Fibroblast of skin of left biceps (primary cell): ENCODE data around the gene EZH2.

Experiments used
- DNase-seq, 2 experiments: peaks; one replicate each; pipeline ENCODE4 v3.0.0-alpha.2; 2013; ENCODE audit warnings: low read depth in 2 of 2

Gene EZH2

DNA sequence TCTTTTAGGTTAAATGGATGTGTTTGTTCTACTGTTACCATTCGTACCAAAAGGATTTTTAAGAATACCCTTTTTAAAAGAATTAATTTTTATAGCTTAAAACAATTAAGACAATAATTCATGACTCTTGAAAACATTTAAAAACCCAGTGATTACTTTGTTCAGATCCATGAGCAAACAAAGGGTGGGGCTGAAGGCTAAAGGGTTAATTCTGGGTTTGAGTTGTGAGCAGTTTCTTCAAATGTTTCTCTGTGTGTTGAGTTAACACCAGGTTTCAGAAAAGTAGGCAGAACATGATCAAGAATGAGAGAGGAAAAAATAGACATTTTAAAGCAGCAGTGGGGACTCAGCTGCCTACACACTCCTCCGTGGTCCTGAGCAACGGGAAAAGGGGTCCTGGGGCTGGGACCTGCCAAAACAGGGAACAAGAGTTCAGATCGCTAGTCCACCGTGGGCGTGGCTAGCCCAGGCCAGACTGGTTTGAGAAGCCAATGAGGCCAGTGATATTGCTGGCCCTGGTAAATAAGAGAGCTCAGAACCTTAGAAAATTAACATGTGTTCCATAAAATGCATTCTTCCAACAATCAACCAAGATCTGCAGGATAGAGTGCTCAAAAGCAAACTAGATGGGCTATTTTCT lies 14.9 kb upstream of the EZH2 start:
- DNase-seq, result no peak

GRCh38 chr7:148894591-148894990 lies 10.5 kb upstream of the EZH2 start:
- DNase-seq, result peak; percentile 66 to 75

- DNase-seq, result no peak
These were observed 9.0 kb upstream of the EZH2 start for GRCh38 chr7:148893071-148893470.

DNA sequence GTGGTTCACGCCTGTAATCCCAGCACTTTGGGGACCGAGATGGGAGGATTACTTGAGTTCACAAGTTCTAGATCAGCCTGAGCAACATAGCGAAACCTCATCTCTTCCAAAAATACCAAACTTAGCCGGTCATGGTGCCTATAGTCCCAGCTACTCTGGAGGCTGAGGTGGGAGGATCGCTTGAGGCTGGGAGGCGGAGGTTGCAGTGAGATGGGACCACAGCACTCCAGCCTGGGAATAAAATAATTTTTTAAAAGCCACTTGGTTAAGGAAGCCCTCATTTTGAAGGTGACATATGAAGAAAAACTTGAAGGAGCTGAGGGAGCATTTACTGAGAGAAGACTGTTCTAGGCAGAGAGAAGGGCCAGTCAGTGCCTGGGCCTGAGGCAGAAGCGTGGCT lies 4.2 kb upstream of the EZH2 start:
- no peak for DNase-seq

DNA sequence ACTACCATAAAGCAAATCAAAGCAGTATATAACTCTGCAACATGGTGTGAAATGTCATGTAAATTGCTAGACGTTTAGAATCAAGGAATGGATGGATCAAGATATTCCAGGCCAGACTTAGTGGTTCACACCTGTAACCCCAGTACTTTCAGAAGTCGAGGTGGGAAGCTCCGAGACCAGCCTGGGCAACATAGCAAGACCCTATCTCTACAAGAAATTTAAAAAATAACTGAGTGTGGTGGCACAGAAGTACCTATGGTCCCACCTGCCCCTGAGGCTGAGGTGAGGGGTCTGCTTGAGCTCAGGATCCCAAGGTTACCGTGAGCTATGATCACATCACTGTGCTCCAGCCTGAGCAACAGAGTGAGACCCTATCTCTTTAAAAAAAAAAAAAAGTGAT lies 2.8 kb upstream of the EZH2 start:
- DNase-seq, result no peak

GRCh38 chr7:148884299-148885022 lies 370 bp upstream of the EZH2 start:
- DNase-seq, result peak; percentile 78 to 82

DNA sequence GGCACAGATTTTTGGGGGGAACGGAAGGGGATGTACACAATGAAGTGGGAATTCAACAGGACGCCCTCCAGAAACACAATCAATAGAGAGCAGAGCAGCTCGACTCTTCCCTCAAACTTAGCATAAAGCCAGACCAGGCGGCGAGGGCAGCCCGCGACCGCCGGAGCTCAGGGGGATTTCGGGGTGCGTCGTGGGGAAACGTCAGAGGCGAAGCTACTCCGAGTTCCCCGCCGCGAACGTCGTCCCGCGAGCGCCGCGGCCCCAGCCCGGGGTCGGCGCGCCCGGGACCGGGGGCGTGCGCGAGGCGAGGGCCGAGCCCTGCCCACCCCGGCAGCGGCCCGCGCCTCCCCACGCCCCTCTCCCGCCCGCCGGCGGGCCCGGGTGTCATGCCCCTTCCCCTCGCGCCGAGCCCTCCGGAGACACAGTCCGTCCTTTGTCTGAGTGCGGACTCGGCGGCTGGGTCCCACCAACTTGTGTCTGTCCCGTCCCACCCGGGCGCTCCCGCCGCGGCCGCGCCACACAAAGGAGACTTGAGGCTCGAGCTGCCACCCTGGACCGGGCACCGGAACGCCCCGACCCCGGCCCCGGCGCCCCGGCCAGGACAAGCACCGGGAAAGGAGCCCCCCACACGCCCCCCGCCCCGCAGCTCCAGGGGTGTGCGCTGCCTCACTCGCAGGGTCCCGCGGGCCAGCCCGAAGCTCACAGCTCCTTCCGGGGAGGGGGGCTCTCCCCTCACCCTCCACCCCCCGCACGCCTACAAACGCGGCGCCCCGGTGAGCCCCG lies 634 bp downstream of the EZH2 start:
- DNase-seq, result no peak

DNA sequence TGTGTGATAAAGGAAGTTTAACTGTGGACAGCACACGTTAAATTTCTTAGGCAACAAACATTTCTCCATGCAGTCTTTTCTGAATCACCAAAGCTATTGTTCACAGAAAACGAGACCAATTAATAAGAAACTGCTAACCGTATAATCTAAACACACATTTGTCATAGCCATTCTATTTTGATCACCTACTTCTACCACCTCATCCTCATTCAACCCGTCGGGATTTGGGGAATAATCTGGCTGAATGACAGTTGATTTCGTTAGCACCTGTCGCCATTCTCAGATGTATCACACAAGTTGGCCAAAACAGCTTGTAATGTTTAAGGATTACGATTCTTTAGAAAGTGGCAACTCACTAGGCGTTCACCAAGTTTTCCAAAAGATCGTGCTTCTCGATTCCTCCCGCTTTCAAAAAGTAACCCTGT lies 1.2 kb downstream of the EZH2 start:
- DNase-seq, result no peak

DNA sequence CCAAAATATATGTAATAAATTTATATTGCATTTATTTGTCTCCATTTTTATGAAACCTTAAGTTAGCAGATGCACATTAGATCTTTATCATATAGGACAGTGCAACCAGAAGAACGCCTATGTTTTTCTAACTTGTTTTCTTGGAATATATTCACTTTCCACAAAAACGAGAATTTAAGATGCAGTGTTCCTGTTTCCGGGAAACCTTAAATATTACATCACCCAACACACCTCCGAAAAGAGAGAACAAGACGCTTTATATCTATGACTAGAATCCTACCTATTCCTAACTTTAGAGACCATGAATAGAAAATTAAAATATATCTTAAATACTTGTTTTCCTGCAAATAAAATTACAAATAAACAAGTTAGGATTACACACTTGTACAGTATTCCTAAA lies 1.9 kb downstream of the EZH2 start:
- DNase-seq, result no peak

- no peak for DNase-seq
These were observed 5.8 kb downstream of the EZH2 start for GRCh38 chr7:148878317-148878716.

GRCh38 chr7:148877517-148877916 lies 6.6 kb downstream of the EZH2 start:
- no peak for DNase-seq

- DNase-seq, result no peak
These were observed 11.9 kb downstream of the EZH2 start for GRCh38 chr7:148872188-148872587.

DNA sequence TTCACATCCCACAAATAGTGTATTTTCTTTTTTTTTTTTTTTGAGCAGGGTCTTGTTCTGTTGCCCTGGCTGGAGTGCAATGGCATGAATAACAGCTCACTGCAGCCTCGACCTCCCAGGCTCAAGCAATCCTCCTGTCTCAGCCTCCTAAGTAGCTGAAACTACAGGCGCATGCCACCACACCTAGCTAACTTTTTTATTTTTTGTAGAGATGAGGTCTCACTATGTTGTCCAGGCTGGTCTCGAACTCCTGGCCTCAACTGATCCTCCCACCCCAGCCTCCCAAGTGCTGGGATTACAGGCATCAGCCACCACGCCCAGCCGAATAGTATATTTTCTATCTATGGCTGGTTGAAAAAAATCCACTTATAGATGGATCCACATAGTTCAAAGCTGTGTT lies 12.5 kb downstream of the EZH2 start:
- DNase-seq, result no peak

DNA sequence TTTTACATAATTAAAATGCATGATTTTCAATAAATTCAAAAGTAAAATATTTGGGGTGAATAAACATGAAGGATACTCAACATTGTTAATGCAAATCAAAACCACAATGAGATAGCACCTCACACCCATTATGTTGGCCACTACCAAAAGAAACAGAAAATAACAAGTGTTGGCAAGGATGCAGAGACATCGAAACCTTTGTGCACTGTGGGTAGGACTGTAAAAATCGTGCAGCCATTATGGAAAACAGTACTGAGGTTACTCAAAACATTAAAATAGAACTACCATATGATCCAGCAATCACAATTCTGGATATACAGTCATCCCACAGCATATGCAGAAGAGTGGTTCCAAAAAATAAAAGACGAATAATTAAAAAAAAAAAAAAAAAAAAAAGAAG lies 13.1 kb downstream of the EZH2 start:
- no peak for DNase-seq

DNA sequence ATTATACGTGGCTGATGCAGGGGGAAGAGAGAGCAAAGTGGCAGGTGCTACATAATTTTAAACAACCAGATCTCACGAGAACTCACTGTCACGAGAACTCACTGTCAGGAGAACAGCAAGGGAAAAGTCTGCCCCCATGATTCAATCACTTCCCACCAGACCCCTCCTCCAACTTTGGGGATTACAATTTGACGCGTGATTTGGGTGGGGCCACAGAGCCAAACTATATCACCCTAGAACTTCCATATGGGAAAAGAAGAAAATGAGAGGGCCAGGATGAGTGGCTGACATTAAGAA lies 15.8 kb downstream of the EZH2 start:
- no peak for DNase-seq

GRCh38 chr7:148867596-148868377 lies 16.3 kb downstream of the EZH2 start:
- DNase-seq, result no peak

DNA sequence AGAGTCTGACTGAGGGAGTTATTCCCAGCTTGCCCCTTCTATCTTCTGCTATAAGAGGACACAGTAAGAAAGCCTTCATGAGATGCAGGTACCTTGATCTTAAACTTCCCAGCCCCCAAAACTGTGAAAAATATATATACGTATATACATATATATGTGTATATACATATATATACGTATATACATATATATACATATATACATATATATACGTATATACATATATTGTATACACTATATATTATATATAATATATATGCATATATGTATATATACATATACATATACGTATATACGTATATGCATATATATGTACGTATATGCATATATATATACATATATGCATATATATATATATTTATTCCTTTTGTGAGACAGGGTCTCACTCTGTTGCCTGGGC lies 17.7 kb downstream of the EZH2 start:
- DNase-seq, result no peak

DNA sequence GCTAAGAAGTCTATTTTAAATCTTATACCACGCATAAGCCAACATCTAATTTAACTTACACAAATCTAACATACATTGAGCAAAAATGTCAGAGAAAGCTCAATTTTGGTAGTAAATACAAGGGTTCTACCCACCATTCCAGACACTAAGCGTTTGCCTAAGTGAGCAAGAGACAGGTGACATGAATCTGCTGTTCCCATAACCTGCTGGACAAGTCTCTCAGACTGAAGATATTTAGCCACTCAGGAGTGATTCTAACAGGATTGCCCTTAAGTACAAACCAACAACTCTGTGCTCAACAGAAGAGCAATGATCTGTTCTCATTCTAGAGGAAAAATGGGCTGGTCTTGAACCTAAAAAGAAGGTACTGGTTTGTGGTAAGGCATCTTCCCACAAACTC lies 18.8 kb downstream of the EZH2 start:
- DNase-seq, result no peak

GRCh38 chr7:148863324-148863723 lies 20.8 kb downstream of the EZH2 start:
- no peak for DNase-seq

DNA sequence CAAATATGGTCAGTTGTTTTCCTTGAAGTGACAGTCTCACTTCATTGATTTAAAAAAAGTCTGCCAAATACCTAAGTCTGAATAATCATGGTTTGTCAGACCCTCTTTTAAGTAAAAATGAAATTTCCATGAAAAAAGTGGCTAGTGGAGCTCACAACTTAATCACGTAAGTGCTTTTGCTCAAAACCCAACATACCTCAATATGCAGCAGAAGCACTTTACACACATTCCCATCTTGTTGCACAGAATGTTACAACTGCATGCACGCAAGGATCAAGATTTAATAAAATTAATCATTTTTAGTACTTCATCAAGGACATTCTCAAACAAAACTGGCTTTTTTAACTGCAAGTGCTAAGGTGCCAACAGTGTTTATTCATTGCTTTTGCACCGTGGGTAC lies 21.6 kb downstream of the EZH2 start:
- no peak for DNase-seq

- no peak for DNase-seq
These were observed 25.6 kb downstream of the EZH2 start for GRCh38 chr7:148858489-148858888.

DNA sequence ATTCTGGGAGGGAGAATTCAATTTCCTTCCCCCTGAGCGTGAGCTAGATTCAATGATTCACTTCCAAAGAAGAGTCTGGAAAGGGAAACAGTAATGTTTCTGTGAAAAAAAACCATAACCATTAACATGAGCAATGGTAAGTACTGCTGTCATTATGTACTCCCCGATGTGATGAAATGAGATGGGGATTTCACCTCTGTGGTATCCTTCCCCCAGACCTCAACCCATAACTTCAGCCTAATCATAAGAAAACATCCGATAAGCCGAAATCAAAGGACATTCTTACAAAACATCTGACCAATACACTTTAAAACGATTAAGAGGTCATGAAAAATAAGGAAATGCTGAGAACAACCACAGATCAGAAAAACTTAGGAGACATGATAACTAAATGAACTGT lies 27.2 kb downstream of the EZH2 start:
- no peak for DNase-seq

DNA sequence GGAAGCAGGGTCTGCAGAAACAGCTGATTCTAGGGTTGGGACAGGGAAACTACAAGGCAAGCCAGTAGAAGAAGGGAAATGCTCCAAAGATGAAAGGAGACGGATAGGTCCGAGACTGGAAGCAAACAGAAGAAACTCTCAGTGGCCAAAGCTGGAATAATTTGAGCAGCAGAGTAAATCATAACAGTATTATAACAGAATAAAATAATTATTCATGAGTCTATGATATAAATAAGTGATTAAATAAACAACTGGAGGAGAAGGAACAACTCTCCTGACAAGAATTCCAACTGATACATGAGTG lies 27.6 kb downstream of the EZH2 start:
- DNase-seq, result no peak
